HUDEP-2 (cell line): ENCODE data around the gene CEP350.
A peak's percentile ranks its signal among the peaks of the same experiment; 100 is the strongest.
"Not testable (repeated sequence)": the region's sequence is repeated elsewhere in the genome, so short reads cannot be mapped to it uniquely, and the experiment has no call there.

ENCODE experiments used
- DNase-seq, 76 experiments: peaks; one replicate each; lab custom pipeline; 2025; ENCODE audit not compliant: unreplicated experiment in 76 of 76; lab: John Stamatoyannopoulos, UW

CEP350 gene

DNA sequence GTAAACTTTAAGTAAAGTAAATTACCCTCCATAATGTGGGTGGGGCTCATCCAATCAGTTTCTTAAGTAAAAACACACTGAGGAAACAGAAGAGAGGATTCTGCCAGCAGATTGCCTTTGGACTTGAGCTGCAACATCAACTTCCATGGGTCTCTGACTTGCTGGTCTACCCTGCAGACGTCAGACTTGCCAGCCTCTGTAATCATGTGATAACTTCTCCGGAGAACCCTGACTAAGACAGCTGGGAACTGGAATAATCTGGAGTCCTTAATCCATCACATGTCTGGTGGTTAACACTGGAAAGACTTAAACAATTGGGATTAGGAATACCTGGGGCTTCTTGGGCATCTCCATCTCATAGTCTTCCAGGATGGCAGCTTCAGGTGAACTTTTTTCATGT, 13.2 kb upstream of the CEP350 start:
- DNase-seq, result no peak

DNA sequence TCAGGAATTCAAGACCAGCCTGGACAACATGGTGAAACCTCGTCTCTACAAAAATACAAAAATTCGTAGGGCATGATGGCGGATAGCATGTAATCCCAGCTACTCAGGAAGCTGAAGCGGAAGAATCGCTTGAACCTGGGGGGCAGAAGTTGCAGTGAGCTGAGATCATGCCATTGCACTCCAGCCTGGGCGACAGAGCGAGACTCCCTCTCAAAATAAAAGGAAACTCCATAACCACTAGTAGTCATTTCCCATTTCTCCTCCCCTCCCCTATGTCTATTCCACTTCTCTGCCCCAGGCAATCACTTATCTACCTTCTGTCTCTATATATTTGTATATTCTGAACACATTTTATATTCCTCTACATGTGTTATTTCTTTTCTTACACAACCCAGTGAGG, 4.0 kb upstream of the CEP350 start:
- no peak for DNase-seq

DNA sequence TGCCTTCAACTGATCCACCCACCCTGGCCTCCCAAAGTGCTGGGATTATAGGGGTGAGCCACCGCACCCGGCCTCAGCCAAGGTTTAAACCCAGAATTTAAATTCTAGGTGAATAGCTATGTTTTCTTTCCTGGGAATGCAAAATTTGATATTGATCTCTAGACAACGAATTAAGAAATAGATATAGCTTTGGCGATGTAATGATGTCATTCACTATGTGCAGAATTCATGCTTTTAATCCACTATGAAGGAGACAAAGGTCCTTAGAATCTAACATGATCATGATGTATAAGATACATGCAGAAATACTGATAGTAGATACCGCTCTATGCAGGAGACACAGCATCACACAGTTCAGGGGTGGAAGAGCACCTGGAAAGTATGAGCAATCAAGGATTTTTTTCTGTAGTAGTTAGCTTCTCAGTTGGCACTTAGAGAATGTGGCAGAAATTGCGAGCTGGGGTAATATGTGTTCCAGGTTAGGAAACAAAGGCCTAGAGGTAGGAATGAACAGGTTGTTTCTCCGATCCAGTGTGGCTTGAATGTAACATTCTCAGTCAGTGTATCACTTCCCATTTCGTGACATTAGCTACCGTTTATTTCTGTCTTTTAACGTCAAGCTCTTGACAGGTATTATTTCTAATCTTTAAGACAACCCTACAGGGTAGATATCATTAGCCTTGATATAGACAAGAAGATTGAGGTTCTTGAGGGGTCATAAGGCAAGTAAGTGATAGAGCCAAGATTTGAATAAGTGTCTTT, 3.0 kb upstream of the CEP350 start:
- DNase-seq, result no peak

GRCh38 chr1:179952186-179952585, 2.4 kb upstream of the CEP350 start:
- no peak for DNase-seq

- peak in 56 of 76 experiments; percentile 10 to 80 (median 48) for DNase-seq
Observed at GRCh38 chr1:179953974-179954492, 577 bp upstream of the CEP350 start.

DNA sequence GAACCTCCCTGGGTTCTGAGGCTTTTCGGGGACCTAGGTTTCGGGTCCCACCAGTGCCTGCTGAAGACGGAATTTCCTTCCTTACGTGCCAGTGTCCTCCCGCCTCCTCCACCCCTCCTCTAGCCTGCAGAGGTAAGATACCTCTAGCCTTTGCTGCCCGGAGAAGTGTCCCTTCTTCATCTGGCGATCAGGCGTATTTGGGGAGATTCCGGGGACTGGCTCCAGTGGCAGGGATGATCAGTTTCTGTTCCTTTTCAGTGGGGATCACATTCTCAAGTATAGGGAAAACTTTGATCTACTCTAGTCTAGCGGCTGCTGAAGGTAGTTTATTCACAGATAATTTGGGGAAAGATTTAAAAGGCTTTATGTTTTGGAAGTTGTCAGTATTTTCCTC, 674 bp downstream of the CEP350 start:
- DNase-seq, result peak in 18 of 76 experiments; percentile 11 to 70 (median 30)

GRCh38 chr1:179955731-179956130, 1.1 kb downstream of the CEP350 start:
- peak in 1 of 76 experiments; percentile 5 for DNase-seq

DNA sequence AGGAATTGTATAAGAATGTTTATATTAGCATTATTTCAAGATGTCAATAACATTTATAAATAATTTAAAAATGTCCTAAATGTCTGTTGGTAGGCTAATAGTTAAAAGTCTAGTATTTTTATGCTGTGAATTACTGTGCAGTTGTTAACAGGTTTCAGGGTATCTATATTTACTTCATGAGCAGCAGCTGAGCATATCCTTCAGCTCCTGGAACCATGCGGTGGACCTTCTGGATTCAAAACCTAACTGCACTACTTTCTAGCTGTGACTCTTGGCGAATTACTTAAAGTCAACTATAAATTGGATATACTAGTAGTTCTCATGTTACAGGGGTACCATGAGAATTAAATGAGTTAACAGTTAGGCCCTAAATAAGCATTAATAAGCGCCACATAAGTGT, 3.7 kb downstream of the CEP350 start:
- DNase-seq, result no peak

- not testable (repeated sequence) for DNase-seq
Observed at GRCh38 chr1:179962168-179962567, 7.6 kb downstream of the CEP350 start.

DNA sequence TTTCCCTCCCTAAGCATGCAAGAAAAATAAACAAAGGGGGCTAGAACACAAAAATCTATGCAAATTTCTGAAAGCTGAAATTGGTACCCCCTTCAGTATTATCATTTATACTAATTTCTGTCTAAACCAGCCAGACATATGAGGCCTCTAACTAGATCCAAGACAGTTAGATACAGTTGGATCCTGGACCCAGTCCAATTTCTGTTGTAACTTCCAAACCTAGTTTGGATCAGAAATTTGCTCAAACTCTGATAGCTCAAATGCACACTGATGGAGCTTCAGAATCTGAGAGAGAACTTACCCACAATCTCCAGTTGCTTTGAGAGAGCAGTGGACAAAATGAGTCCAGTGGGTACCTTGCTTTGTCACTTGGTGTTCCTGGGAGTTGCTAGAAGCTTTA, 11.9 kb downstream of the CEP350 start:
- DNase-seq, result no peak

GRCh38 chr1:179968284-179968993, 13.8 kb downstream of the CEP350 start:
- DNase-seq, result no peak

DNA sequence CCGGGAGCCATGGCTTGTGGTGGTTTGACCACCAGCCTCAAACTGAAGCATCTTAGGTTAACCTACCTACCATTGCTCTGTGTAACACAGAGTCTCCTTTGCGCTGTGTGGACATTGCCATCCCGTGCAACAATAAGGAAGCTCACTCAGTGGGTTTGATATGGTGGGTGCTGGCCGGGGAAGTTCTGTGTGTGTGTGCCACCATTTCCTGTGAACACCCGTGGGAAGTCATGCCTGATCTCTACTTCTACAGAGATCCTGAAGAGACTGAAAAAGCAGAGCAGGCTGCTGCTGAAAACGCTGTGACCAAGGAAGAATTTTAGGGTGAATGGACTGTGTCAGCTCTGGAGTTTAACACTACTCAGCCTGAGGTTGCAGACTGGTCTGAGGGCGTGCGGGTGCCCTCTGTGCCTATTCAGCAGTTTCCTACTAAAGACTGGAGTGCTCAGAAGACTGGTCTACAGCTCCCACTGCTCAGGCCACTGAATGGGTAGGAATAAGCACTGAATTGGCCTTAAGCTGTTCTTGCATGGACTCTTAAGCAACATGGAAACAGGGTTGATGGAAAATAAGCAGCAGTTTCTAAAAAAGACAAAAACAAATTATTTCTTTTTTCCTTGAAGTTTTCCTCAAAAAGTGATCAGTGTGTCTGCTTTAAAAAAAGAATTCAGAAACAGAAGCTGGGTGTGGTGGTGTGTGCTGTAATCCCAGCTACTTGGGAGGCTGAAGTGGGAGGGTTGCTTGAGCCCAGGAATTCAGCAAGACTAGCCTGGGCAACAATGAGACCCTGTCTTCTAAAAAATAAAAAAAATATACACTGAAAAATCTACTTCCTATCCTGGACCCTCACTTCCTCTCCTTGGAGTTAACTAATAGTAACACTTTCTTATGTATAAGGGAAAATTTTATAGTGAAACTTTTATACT, 14.6 kb downstream of the CEP350 start:
- DNase-seq, result no peak

GRCh38 chr1:179969962-179970361, 15.4 kb downstream of the CEP350 start:
- DNase-seq, result no peak

DNA sequence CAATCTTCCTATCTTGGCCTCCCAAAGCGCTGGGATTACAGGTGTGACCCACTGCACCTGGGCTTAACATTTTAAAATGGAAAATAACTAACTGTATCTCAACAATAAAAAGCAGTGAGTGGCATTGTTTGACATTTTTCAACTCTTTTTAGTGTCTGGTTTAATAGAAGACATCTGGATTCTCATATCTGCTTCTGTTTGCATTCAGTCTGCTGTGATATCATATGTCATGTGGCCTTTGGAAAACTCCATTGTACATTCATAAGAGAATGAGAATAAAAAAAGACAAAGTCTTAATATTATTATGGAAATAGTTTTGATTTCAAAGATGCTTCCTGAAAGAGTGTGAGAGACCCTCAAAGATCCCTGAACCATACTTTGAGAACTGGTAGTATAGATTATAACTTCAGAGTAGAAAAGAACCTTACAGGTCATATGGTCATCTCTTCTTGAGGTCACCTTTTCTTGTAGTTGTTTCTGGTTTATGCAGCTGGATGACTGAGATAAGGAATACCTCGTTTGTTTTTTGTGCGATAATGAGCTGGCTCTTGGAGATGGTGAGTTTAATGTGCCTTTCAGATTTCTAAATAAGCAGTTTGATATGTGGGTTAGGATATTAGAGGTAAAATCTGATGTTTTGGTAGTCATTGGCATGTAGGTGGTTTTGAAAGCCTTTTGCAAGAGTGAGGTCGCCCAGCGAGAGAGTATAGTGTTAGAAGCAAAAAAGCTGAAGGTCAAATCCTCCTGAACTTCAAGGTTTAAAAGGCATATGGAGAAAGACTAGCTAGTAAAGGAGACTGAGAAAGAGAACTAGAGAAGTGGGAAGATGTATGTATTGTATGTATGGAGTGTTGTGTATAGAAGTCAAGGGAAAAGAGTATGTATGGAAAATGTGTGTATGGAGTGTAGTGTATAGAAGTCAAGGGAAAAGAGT, 17.2 kb downstream of the CEP350 start:
- peak in 35 of 76 experiments; percentile 11 to 74 (median 46) for DNase-seq

- DNase-seq, result no peak
Observed at GRCh38 chr1:179973198-179974110, 18.8 kb downstream of the CEP350 start.

DNA sequence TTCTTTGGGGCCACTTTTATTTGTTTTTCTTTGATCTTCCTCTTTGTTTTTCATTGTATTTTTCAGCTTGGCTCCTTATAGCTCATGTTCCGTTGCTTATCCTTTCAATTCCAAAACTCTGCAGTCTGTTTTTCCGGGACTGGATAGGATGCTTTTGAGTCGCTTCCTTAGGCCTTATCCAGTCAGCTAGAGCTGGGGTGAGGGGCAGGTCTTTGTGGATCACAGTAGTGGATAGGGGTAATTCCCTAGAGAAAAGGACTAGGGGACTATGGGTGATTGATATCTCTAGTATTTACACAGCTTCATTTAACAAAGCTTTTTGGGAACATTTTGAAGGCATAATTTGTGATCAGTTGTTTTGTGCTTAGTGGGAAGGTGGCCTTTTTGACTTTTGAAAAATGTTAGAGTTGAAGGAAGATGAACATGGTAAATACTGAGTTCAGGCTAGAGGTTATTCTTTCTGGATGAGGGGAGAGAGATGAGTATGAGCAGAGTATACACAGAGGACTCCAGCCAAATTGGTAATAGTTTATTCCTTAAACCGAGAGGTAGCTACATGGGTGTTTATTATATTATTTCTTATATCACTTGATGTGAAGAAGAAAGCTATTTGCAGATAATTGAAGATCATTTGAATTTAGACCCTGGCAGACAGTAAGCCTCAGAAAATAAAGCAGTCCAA, 22.5 kb downstream of the CEP350 start:
- DNase-seq, result no peak

DNA sequence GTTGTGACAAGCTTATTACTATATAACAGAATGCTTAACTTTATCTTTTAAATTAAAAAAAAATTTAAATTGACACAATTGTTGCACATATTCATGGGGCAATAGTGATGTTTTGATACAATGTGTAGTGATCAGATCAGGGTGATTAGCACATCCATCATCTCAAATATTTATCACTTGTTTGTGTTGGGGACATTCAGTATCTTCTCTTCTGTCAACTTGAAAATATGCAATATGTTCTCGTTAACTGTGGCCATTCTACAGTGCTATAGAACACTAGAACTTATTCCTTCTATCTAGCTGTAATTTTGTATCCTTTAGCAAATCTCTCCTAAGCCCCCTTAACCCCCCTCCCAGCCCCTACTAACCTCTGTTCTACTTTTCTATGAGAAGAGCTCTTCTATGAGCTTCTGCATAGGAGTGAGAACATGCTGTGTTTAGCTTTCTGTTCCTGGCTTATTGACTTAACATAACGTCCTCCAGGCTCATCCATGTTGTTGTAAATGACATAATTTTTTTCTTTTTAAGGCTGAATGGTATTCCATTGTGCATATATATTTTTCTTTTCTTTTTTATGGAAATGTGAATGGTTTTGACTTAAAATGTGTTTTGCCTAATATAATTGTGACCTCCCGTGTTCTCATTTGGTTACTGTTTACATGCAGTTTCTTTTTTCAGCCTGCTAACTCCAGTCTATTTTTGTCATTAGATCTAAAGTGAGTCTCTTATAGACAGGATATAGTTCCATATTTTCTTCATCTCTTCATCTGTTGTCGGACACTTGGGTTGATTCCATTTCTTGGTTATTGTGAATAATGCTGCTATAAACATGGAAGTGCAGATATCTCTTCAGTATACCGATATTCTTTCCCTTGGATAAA, 23.8 kb downstream of the CEP350 start:
- DNase-seq, result no peak
